ENCODE measurements around the gene EHD3.

DNA sequence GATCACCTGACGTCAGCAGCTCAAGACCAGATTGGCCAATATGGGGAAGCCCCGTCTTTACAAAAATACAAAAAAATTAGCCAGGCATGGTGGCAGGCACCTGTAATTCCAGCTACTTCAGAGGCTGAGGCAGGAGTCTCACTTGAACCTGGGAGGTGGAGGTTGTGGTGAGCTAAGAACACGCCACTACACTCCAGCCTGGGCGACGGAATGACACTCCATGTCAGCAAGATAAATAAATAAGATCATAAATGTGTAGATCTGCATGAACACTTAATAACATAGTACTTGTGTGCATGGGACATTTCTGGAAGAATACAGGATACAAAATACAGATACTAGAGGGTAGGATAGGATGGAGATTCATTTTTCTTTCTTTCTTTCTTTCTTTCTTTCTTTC lies 9.1 kb downstream of the EHD3 start:
- TF ChIP-seq TAF1 (conservative IDR thresholded peaks at IDR 0.05) (no peak), MAX (IDR thresholded peaks at IDR 0.05) (no peak), RAD21 (IDR thresholded peaks at IDR 0.05) (no peak)
- TF ChIP-seq, protein P1, sequence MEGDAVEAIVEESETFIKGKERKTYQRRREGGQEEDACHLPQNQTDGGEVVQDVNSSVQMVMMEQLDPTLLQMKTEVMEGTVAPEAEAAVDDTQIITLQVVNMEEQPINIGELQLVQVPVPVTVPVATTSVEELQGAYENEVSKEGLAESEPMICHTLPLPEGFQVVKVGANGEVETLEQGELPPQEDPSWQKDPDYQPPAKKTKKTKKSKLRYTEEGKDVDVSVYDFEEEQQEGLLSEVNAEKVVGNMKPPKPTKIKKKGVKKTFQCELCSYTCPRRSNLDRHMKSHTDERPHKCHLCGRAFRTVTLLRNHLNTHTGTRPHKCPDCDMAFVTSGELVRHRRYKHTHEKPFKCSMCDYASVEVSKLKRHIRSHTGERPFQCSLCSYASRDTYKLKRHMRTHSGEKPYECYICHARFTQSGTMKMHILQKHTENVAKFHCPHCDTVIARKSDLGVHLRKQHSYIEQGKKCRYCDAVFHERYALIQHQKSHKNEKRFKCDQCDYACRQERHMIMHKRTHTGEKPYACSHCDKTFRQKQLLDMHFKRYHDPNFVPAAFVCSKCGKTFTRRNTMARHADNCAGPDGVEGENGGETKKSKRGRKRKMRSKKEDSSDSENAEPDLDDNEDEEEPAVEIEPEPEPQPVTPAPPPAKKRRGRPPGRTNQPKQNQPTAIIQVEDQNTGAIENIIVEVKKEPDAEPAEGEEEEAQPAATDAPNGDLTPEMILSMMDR (IDR thresholded peaks at IDR 0.05; ENCODE audit: low read depth, low read length, missing input control) = no peak
- TF ChIP-seq, protein P2, sequence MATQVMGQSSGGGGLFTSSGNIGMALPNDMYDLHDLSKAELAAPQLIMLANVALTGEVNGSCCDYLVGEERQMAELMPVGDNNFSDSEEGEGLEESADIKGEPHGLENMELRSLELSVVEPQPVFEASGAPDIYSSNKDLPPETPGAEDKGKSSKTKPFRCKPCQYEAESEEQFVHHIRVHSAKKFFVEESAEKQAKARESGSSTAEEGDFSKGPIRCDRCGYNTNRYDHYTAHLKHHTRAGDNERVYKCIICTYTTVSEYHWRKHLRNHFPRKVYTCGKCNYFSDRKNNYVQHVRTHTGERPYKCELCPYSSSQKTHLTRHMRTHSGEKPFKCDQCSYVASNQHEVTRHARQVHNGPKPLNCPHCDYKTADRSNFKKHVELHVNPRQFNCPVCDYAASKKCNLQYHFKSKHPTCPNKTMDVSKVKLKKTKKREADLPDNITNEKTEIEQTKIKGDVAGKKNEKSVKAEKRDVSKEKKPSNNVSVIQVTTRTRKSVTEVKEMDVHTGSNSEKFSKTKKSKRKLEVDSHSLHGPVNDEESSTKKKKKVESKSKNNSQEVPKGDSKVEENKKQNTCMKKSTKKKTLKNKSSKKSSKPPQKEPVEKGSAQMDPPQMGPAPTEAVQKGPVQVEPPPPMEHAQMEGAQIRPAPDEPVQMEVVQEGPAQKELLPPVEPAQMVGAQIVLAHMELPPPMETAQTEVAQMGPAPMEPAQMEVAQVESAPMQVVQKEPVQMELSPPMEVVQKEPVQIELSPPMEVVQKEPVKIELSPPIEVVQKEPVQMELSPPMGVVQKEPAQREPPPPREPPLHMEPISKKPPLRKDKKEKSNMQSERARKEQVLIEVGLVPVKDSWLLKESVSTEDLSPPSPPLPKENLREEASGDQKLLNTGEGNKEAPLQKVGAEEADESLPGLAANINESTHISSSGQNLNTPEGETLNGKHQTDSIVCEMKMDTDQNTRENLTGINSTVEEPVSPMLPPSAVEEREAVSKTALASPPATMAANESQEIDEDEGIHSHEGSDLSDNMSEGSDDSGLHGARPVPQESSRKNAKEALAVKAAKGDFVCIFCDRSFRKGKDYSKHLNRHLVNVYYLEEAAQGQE (IDR thresholded peaks at IDR 0.05) = no peak
- TF ChIP-seq, protein P3, sequence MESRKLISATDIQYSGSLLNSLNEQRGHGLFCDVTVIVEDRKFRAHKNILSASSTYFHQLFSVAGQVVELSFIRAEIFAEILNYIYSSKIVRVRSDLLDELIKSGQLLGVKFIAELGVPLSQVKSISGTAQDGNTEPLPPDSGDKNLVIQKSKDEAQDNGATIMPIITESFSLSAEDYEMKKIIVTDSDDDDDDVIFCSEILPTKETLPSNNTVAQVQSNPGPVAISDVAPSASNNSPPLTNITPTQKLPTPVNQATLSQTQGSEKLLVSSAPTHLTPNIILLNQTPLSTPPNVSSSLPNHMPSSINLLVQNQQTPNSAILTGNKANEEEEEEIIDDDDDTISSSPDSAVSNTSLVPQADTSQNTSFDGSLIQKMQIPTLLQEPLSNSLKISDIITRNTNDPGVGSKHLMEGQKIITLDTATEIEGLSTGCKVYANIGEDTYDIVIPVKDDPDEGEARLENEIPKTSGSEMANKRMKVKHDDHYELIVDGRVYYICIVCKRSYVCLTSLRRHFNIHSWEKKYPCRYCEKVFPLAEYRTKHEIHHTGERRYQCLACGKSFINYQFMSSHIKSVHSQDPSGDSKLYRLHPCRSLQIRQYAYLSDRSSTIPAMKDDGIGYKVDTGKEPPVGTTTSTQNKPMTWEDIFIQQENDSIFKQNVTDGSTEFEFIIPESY (IDR thresholded peaks at IDR 0.05) = no peak
